WTC11 (cell line): ENCODE data around the gene BABAM2.

Source experiments
- ATF3 ChIP-seq: sonication (generic); formaldehyde crosslinking; conservative IDR thresholded peaks from 2 replicates; pipeline ENCODE4 v1.8.1; 2022; ENCODE audit warnings: mild to moderate bottlenecking, missing genetic modification reagents
- CBFB ChIP-seq: sonication (generic); formaldehyde crosslinking; IDR thresholded peaks from 2 replicates; pipeline ENCODE4 v1.8.1; 2022; ENCODE audit warnings: mild to moderate bottlenecking, low read depth, missing genetic modification reagents
- CREB1 ChIP-seq: sonication (generic); formaldehyde crosslinking; IDR thresholded peaks from 2 replicates; pipeline ENCODE4 v1.8.0; 2023; ENCODE audit warnings: mild to moderate bottlenecking, missing genetic modification reagents
- ETV6 ChIP-seq: sonication (generic); formaldehyde crosslinking; IDR thresholded peaks from 2 replicates; pipeline ENCODE4 v1.8.1; 2022; ENCODE audit warnings: mild to moderate bottlenecking, missing genetic modification reagents
- NFE2L1 ChIP-seq: sonication (generic); formaldehyde crosslinking; IDR thresholded peaks from 2 replicates; pipeline ENCODE4 v1.8.1; 2023; ENCODE audit warnings: missing genetic modification reagents
- PRDM15 ChIP-seq: sonication (generic); formaldehyde crosslinking; IDR thresholded peaks from 2 replicates; pipeline ENCODE4 v1.8.0; 2022; ENCODE audit warnings: missing genetic modification reagents
- RELA ChIP-seq: sonication (generic); formaldehyde crosslinking; IDR thresholded peaks from 2 replicates; pipeline ENCODE4 v1.8.1; 2022; ENCODE audit warnings: missing genetic modification reagents, mild to moderate bottlenecking, borderline replicate concordance
- TEAD4 ChIP-seq: sonication (generic); formaldehyde crosslinking; IDR thresholded peaks from 2 replicates; pipeline ENCODE4 v1.8.0; 2022; ENCODE audit warnings: mild to moderate bottlenecking, missing genetic modification reagents
- ZSCAN18 ChIP-seq: fragments of 250-450 bp; sonication (Bioruptor Pico); IDR thresholded peaks from 2 replicates; pipeline ENCODE4 v2.1.2; 2022; ENCODE audit warnings: mild to moderate bottlenecking, moderate library complexity
- TF ChIP-seq, protein P1 (sequence below): sonication (generic); formaldehyde crosslinking; conservative IDR thresholded peaks from 2 replicates; pipeline ENCODE4 v1.8.1; 2023; ENCODE audit warnings: mild to moderate bottlenecking, low read depth, missing genetic modification reagents, moderate library complexity
- TF ChIP-seq, protein P2 (sequence below): fragments of 200-600 bp; IDR thresholded peaks from 2 replicates; pipeline ENCODE4 v1.8.0; 2022; ENCODE audit warnings: antibody characterized with exemption
- TF ChIP-seq, protein P3 (sequence below): sonication (generic); formaldehyde crosslinking; IDR thresholded peaks from 2 replicates; pipeline ENCODE4 v1.8.0; 2023; ENCODE audit warnings: missing genetic modification reagents
- TF ChIP-seq, protein P4 (sequence below): sonication (generic); formaldehyde crosslinking; IDR thresholded peaks from 2 replicates; pipeline ENCODE4 v1.8.1; 2023; ENCODE audit warnings: mild to moderate bottlenecking, moderate library complexity, missing genetic modification reagents

GRCh38 chr2:27921424-27921823 lies 30.9 kb downstream of the BABAM2 start:
- TF ChIP-seq, protein P1, sequence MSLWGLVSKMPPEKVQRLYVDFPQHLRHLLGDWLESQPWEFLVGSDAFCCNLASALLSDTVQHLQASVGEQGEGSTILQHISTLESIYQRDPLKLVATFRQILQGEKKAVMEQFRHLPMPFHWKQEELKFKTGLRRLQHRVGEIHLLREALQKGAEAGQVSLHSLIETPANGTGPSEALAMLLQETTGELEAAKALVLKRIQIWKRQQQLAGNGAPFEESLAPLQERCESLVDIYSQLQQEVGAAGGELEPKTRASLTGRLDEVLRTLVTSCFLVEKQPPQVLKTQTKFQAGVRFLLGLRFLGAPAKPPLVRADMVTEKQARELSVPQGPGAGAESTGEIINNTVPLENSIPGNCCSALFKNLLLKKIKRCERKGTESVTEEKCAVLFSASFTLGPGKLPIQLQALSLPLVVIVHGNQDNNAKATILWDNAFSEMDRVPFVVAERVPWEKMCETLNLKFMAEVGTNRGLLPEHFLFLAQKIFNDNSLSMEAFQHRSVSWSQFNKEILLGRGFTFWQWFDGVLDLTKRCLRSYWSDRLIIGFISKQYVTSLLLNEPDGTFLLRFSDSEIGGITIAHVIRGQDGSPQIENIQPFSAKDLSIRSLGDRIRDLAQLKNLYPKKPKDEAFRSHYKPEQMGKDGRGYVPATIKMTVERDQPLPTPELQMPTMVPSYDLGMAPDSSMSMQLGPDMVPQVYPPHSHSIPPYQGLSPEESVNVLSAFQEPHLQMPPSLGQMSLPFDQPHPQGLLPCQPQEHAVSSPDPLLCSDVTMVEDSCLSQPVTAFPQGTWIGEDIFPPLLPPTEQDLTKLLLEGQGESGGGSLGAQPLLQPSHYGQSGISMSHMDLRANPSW, result no peak
- TF ChIP-seq ETV6 (CRISPR knock-in tag) (no peak), NFE2L1 (CRISPR knock-in tag) (no peak), CBFB (CRISPR knock-in tag) (no peak), ATF3 (CRISPR knock-in tag) (no peak), TEAD4 (CRISPR knock-in tag) (no peak), RELA (CRISPR knock-in tag) (no peak), PRDM15 (no peak), ZSCAN18 (CRISPR knock-in tag) (no peak), CREB1 (CRISPR knock-in tag) (no peak)
- TF ChIP-seq, protein P2, sequence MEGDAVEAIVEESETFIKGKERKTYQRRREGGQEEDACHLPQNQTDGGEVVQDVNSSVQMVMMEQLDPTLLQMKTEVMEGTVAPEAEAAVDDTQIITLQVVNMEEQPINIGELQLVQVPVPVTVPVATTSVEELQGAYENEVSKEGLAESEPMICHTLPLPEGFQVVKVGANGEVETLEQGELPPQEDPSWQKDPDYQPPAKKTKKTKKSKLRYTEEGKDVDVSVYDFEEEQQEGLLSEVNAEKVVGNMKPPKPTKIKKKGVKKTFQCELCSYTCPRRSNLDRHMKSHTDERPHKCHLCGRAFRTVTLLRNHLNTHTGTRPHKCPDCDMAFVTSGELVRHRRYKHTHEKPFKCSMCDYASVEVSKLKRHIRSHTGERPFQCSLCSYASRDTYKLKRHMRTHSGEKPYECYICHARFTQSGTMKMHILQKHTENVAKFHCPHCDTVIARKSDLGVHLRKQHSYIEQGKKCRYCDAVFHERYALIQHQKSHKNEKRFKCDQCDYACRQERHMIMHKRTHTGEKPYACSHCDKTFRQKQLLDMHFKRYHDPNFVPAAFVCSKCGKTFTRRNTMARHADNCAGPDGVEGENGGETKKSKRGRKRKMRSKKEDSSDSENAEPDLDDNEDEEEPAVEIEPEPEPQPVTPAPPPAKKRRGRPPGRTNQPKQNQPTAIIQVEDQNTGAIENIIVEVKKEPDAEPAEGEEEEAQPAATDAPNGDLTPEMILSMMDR, result no peak
- TF ChIP-seq, protein P3, sequence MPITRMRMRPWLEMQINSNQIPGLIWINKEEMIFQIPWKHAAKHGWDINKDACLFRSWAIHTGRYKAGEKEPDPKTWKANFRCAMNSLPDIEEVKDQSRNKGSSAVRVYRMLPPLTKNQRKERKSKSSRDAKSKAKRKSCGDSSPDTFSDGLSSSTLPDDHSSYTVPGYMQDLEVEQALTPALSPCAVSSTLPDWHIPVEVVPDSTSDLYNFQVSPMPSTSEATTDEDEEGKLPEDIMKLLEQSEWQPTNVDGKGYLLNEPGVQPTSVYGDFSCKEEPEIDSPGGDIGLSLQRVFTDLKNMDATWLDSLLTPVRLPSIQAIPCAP, result no peak
- TF ChIP-seq, protein P4, sequence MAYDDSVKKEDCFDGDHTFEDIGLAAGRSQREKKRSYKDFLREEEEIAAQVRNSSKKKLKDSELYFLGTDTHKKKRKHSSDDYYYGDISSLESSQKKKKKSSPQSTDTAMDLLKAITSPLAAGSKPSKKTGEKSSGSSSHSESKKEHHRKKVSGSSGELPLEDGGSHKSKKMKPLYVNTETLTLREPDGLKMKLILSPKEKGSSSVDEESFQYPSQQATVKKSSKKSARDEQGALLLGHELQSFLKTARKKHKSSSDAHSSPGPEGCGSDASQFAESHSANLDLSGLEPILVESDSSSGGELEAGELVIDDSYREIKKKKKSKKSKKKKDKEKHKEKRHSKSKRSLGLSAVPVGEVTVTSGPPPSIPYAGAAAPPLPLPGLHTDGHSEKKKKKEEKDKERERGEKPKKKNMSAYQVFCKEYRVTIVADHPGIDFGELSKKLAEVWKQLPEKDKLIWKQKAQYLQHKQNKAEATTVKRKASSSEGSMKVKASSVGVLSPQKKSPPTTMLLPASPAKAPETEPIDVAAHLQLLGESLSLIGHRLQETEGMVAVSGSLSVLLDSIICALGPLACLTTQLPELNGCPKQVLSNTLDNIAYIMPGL (CRISPR knock-in tag), result no peak
